Body of pancreas (tissue), 4 donors: ENCODE measurements around the gene SREBF1. TPM values are rescaled to one million over a fixed set of nuclear protein-coding genes. Genes with fewer than 3 reads are reported as not detected.

Experiments used
- ATAC-seq: fragments of 150-250 bp; one replicate; pipeline ENCODE4 v1.9.1; 2016
- DNase-seq, 4 donors: peaks; one replicate each; pipeline ENCODE4 v3.0.0-alpha.2; 2019
- H3K27ac ChIP-seq, 4 donors: fragments of 200-600 bp; sonication (generic); 1 replicate in 3 of 4; 2 replicates in 1 of 4; pipeline versions ENCODE4 v1.5.1 to v1.6.1; 2016 to 2019; ENCODE audit warnings: mild to moderate bottlenecking in 1 of 4, mixed read lengths in 1 of 4, moderate library complexity in 1 of 4
- H3K27me3 ChIP-seq, 2 donors: fragments of 200-600 bp; sonication (generic); one replicate each; pipeline ENCODE4 v1.6.0; 2016; ENCODE audit warnings: mild to moderate bottlenecking in 1 of 2
- H3K36me3 ChIP-seq, 2 donors: fragments of 200-600 bp; sonication (generic); replicated peaks in 1 of 2; 2 replicates each; pipeline ENCODE4 v1.5.1; 2016; ENCODE audit warnings: low read depth in 2 of 2; ENCODE audit not compliant: insufficient read depth in 1 of 2
- H3K4me1 ChIP-seq: fragments of 200-600 bp; sonication (generic); one replicate; pipeline ENCODE4 v1.6.0; 2016
- H3K4me3 ChIP-seq, 2 donors: fragments of 200-600 bp; sonication (generic); 1 replicate in 1 of 2; 2 replicates in 1 of 2; pipeline ENCODE4 v1.5.1; 2016 to 2019
- H3K9me3 ChIP-seq, 3 donors: fragments of 200-600 bp; sonication (generic); 1 replicate in 2 of 3; 2 replicates in 1 of 3; pipeline ENCODE4 v1.5.1; 2016
- POLR2A ChIP-seq, 3 donors: fragments of 450-650 bp; IDR thresholded peaks; one replicate each; pipeline ENCODE4 v1.6.1; 2016; ENCODE audit warnings: antibody characterized with exemption in 3 of 3, mild to moderate bottlenecking in 2 of 3
- WGBS, 2 donors: methylation state at CpG; one replicate each; pipeline ENCODE4 v1.1.5; 2017; 5-methylcytosine and 5-hydroxymethylcytosine counted together
- intact Hi-C: fragments of 100-400 bp; cut with DNase I; formaldehyde crosslinking; loops from one replicate; pipeline ENCODE4 v1.15.1; 2023
- total RNA-seq, 2 donors: library from RNA; depleted of rRNA; stranded (reverse); fragments of >200 nt; gene quantifications; one replicate each; pipeline ENCODE4 v1.1.0, GENCODE V29; 2016
- TF ChIP-seq, protein P1 (sequence below), 7 experiments: fragments of 450-650 bp in 4 of 7; fragments of 200-600 bp in 3 of 7; sonication (generic) in 3 of 7; IDR thresholded peaks; one replicate each; pipeline ENCODE4 v1.5.1; 2016 to 2019; ENCODE audit warnings: antibody characterized with exemption in 7 of 7

Gene SREBF1
- total RNA-seq, 2 donors from 2014 or later = 22.3 to 88.0 TPM

DNA sequence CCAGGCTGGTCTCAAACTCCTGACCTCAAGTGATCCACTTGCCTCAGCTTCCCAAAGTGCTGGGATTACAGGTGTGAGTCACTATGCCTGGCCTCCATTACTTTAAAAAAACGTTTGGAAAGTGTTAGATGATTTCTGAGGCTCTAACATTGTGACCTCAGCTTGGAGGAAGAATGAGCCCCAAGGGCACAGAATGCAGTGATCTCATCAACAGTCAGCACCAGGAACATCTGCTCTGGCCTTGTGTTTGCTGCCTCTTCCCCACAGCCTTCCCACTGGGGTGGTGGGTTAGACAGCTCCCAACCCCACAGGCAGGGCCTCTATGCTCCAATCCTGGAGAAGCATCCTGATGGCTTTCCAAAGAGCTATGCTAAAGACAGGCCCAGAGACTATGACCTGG, 37.7 kb upstream of the SREBF1 start:
- Histone ChIP-seq H3K27me3 (no peaks in the 10 kb centered on the region), H3K27ac (no peak overlapping the region), H3K4me1 (peaks cover 36% of the 10 kb centered on the region), H3K9me3 (no peaks in the 10 kb centered on the region), H3K4me3 (no peak overlapping the region), H3K36me3 (no peaks in the 10 kb centered on the region)
- intact Hi-C loops = no loop called here
- no peak for TF ChIP-seq POLR2A (IDR thresholded peaks at IDR 0.05)
- TF ChIP-seq, protein P1, sequence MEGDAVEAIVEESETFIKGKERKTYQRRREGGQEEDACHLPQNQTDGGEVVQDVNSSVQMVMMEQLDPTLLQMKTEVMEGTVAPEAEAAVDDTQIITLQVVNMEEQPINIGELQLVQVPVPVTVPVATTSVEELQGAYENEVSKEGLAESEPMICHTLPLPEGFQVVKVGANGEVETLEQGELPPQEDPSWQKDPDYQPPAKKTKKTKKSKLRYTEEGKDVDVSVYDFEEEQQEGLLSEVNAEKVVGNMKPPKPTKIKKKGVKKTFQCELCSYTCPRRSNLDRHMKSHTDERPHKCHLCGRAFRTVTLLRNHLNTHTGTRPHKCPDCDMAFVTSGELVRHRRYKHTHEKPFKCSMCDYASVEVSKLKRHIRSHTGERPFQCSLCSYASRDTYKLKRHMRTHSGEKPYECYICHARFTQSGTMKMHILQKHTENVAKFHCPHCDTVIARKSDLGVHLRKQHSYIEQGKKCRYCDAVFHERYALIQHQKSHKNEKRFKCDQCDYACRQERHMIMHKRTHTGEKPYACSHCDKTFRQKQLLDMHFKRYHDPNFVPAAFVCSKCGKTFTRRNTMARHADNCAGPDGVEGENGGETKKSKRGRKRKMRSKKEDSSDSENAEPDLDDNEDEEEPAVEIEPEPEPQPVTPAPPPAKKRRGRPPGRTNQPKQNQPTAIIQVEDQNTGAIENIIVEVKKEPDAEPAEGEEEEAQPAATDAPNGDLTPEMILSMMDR (IDR thresholded peaks at IDR 0.05) = no peak
- DNase-seq (no peak), ATAC-seq (no peak)
- WGBS, 2 donors = 0 to 32% methylated on average over 1 of the region's 1 CpG

DNA sequence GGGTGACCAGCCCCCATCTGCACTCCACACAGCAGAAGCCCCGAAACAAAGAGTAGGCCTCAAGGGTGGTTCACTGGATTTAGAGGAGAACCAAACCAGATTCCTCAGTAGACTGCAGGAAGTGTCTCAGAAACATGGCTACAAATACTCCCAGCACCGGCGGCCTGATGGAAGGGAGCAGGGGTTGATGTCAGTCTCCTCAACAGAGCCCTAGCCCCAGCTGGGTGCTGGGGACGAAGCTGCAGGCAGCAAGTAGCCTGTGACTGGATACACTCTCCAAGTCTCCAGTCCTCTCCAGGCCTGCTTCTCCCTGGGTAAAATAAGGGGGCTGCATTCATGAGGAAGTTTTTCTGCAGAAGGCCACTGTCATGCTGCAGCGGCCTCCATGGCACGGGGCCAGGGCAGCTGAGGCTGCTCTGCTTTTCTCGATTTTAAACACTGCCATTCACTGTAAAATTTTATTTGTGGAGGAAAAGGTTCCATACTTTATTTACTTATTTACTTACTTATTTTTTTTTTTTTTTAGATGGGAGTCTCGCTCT, 36.7 kb upstream of the SREBF1 start:
- WGBS, 2 donors = 85 to 87% methylated on average over 6 to 8 of the region's 8 CpGs
- Histone ChIP-seq H3K27me3 (no peaks in the 10 kb centered on the region), H3K4me1 (peaks cover 26% of the 10 kb centered on the region), H3K4me3 (no peak overlapping the region), H3K27ac (no peak overlapping the region), H3K9me3 (no peaks in the 10 kb centered on the region), H3K36me3 (no peaks in the 10 kb centered on the region)
- intact Hi-C loops = no loop called here
- no peak for TF ChIP-seq POLR2A (IDR thresholded peaks at IDR 0.05)
- TF ChIP-seq, protein P1 (IDR thresholded peaks at IDR 0.05) = no peak
- ATAC-seq = no peak
- no peak for DNase-seq

DNA sequence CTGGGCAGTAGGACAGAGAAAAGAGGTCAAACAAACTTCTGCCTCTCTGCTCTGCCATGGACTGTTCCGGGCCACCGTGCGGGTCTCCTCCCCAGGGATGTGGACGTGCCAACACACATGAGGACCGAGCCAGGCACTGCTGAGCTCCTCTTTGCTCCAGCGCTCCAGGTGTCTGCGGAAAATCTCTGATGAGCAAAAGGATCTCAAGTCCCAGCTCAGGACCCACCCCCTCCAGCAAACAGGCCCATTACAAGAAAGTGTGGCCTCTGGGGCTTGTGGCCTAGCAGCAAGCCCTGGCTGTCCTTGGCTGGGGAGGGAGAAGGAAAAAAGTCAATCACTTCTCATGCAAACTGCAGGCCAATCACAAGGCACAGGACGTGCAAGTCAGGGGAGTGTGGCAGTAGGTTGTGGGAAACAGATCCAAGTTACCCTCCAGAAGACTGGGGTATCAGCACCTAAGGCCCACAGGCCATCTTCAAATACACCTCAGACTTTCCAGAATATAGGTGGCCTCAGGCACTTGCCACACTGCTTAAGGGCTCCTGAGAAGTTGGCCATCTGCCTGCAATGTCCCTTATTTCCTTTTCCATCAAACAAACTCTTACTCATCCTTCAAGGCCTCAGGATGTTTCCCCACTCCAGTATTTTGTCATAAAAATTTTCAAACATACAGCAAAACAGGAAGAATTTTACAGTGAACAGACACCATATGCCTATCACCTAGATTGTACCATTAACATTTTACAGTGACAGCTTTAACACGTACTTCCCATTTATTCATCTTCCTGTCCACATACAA, 36.0 kb upstream of the SREBF1 start:
- TF ChIP-seq, protein P1 (IDR thresholded peaks at IDR 0.05) = no peak
- no peak for TF ChIP-seq POLR2A (IDR thresholded peaks at IDR 0.05)
- Histone ChIP-seq H3K27me3 (no peaks in the 10 kb centered on the region), H3K4me3 (no peak overlapping the region), H3K9me3 (no peaks in the 10 kb centered on the region), H3K27ac (no peak overlapping the region), H3K4me1 (peaks cover 18% of the 10 kb centered on the region), H3K36me3 (no peaks in the 10 kb centered on the region)
- DNase-seq = no peak
- WGBS, 2 donors = 78 to 91% methylated on average over 4 to 9 of the region's 9 CpGs
- intact Hi-C loops = no loop called here
- no peak for ATAC-seq

DNA sequence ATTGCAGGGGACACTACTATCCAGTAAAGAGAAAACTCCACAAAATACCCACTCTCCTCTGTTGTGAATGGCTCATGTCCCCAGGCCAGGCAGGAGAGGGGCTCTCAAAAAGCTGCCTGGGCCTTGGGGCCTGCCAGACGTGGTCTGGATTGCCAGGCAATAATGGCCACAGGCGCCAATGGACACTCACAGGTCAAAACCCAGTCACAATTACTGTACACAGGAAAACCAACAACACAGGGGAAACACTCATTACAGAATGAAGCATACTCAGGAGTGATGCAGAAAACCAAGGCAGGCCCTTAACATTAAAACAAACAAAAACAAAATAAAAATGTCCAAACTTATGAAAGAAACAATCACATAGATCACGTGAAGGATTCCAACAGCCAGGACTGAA, 35.1 kb upstream of the SREBF1 start:
- ATAC-seq (no peak), DNase-seq (no peak)
- Histone ChIP-seq H3K27me3 (no peaks in the 10 kb centered on the region), H3K4me3 (no peak overlapping the region), H3K4me1 (peaks cover 10% of the 10 kb centered on the region), H3K9me3 (no peaks in the 10 kb centered on the region), H3K27ac (no peak overlapping the region), H3K36me3 (no peaks in the 10 kb centered on the region)
- intact Hi-C loops = no loop called here
- TF ChIP-seq, protein P1 (IDR thresholded peaks at IDR 0.05) = no peak
- TF ChIP-seq POLR2A (IDR thresholded peaks at IDR 0.05) = no peak
- WGBS, 2 donors = 92 to 93% methylated on average over 3 of the region's 3 CpGs

DNA sequence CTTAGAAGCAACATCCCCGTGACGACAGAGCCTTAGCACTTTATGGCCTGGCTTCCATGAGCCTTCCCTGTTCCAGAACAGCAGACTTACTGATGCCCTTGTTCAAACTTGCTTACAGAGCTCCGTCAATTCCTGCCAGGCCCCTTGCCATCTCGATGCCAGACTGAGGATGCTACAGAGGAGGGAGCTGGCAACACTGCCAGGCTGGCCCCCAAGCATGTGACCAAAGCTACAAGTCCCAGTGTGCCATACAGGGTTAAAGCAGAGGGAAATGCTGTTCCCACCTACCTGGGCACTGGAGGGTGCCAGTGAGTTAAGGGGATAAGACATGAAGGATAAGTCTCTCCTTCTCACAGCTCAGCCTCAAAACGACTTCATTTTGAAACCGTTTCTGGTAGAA, 33.5 kb upstream of the SREBF1 start:
- ATAC-seq = no peak
- no peak for DNase-seq
- TF ChIP-seq POLR2A (IDR thresholded peaks at IDR 0.05) = no peak
- TF ChIP-seq, protein P1 (IDR thresholded peaks at IDR 0.05) = no peak
- no peaks in the 10 kb centered on the region for H3K9me3 ChIP-seq
- intact Hi-C loops = no loop called here
- H3K4me1 ChIP-seq = no peaks in the 10 kb centered on the region
- H3K36me3 ChIP-seq = no peaks in the 10 kb centered on the region
- no peak overlapping the region for H3K4me3 ChIP-seq
- WGBS, 2 donors = 84 to 94% methylated on average over 6 of the region's 6 CpGs
- no peak overlapping the region for H3K27ac ChIP-seq
- no peaks in the 10 kb centered on the region for H3K27me3 ChIP-seq
